ENCODE data around the gene ANKRD13C.
A peak's percentile ranks its signal among the peaks of the same experiment; 100 is the strongest.
"Not testable (repeated sequence)": the region's sequence is repeated elsewhere in the genome, so short reads cannot be mapped to it uniquely, and the experiment has no call there.

Gene ANKRD13C

GRCh38 chr1:70358921-70359564 is 4.5 kb upstream of the ANKRD13C start:
- DNase-seq, result no peak

DNA sequence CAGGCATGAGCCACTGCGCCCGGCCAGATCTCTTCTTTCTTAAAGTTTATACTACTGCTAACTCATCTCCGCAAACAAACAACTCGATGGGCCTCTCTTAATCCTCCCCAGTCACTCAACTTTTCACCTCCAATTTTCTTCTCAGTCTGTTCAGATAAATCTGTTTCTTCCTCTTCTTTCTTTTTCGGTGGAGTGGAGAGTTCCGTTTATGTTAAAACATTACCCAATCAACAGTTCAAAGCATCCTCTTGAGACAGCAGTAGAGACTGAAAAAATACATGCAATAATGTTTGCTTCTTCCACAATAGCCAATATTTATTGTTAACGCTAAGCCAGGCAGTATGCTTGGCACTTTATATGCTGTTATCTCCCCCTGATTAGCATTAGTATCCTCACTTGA is 1.4 kb upstream of the ANKRD13C start:
- peak; percentile 44 to 54 for DNase-seq

DNA sequence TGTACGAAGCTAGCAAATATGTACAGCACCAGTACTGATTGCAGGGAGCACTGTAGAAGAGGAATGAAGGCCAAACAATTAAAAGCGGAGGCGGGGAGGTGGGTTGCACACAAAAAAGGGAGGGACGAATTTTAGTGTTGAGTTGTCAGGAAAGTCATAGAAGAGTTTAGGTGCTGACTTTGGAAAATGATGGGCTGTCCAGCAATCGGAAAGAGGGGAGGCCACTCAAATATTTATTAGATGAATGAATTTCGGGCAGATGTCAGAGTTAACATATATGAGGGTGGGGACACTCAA is 537 bp upstream of the ANKRD13C start:
- DNase-seq, result no peak

GRCh38 chr1:70353601-70354331 is 756 bp downstream of the ANKRD13C start:
- no peak for DNase-seq

DNA sequence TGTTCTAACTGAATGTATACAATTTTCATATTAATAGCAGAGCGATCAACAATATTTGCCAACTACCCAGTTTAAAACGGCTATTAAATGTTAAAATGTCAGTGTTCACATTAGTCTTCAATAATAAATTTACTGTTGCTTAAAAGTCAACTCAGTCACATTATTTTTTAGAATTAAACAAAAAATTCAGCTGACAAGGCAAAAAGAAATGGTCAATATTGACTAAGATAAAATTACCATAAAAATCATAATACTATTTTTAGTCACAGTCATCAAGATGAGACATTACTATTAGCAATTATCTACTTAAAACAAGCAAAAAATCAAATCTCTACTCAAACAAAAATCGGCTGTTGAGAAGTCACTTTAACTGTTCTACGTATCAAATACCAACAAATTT is 1.5 kb downstream of the ANKRD13C start:
- DNase-seq, result no peak

- DNase-seq, result not testable (repeated sequence)
These were observed 4.7 kb downstream of the ANKRD13C start for GRCh38 chr1:70349799-70350198.

- DNase-seq, result no peak
These were observed 5.9 kb downstream of the ANKRD13C start for GRCh38 chr1:70348399-70349165.

- DNase-seq, result not testable (repeated sequence)
These were observed 14.9 kb downstream of the ANKRD13C start for GRCh38 chr1:70339644-70340043.

DNA sequence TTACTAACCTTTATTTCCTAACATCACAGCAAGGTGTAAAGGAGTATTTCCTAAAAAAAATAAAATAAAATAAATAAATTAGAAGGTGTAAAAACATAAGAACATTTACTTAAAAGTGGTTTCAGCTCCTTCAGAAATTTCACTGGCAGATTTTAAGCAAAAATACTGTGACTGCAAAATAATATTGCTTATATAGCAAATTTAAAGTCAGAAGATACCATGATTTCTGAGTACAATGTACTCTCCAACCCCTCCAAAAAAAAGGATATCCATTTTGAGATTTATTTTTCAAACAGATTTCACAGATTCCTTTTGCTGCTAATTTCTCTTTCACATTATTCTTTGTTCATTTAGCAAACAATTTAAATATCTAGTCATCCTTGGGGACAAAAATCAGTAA is 18.5 kb downstream of the ANKRD13C start:
- no peak for DNase-seq

GRCh38 chr1:70334436-70334835 is 20.1 kb downstream of the ANKRD13C start:
- DNase-seq, result no peak

DNA sequence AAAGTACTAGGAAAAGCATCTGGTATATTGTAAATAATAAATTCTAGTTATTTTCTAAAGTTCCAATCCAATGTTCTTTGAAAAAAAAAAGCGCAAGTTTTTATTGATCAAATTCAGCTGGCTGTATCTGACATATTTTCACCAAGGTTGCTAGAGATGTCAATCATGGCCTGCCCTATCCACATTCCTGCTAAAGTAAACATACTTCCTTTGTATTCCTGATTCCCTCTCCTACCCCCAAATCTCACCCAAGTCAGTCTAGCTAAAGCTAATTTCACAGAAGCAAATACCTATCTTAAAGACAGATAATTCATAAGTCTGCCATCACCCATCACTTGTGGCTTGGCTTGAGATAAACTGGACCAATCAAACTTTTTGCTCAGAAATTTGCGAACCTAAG is 21.3 kb downstream of the ANKRD13C start:
- no peak for DNase-seq

GRCh38 chr1:70331962-70332361 is 22.6 kb downstream of the ANKRD13C start:
- no peak for DNase-seq

GRCh38 chr1:70327306-70328076 is 27.0 kb downstream of the ANKRD13C start:
- no peak for DNase-seq

- no peak for DNase-seq
These were observed 29.8 kb downstream of the ANKRD13C start for GRCh38 chr1:70324683-70325082.

GRCh38 chr1:70319750-70320149 is 34.8 kb downstream of the ANKRD13C start:
- DNase-seq, result no peak

DNA sequence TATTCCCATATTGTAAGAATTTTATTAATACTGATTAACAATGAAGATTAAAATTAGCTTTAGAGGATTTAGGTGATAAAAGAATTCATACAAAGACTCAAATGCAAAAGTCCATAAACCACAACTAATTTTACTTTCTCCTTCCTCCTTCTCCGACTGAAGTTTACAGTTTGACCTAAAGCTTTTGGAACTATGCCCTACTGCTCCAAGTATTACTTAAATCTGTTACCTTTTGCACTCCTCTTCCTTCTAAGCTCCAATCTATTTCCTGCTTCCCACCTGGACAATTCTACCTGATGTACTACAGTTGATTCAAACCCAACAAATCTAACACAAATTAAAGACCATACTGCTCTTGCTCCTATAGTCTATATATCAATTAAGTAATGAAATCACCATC is 36.3 kb downstream of the ANKRD13C start:
- no peak for DNase-seq

- no peak for DNase-seq
These were observed 37.4 kb downstream of the ANKRD13C start for GRCh38 chr1:70317087-70317486.

- DNase-seq, result no peak
These were observed 38.7 kb downstream of the ANKRD13C start for GRCh38 chr1:70315782-70316181.

DNA sequence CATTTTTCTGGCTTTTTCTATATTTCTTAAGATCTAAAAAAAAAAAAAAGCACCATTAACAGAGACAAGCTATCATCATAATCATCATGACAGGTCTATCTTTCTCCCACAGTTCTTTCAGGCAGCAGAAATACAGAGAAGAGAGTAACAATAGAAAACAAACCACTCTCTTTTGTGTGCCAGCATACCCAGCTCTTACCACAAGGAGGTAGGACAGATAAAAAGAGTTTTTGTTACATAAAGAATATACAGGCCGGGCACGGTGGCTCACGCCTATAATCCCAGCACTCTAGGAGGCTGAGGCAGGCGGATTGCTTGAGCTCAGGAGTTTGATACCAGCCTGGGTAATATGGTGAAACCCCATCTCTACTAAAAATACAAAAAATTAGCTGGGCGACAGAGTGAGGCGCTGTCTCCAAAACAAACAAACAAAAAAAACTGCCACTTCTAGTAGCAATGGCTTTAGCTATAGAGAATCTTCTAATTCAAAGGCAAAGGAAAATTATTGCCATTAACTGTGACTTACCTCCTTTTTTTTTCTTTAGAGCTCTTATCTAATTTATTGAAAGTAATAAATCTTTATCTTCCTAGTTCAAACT is 39.7 kb downstream of the ANKRD13C start:
- DNase-seq, result no peak

DNA sequence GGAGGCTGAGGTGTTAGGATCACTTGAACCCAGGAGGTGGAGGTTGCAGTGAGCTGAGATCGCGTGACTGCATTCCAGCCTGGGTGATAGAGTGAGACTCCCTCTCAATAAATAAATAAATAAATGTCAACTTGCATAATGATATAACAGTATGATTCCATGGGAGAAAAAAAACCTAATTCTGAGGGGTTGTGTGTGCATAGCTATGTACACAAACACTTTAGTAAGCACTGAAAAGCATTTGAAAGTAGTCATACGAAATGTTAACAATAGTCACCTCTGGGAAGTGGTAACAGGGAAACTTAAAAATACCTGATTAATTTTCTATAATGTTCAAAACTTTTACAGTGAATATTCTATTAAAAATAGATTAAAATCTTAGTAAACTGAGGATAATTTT is 43.2 kb downstream of the ANKRD13C start:
- DNase-seq, result no peak

DNA sequence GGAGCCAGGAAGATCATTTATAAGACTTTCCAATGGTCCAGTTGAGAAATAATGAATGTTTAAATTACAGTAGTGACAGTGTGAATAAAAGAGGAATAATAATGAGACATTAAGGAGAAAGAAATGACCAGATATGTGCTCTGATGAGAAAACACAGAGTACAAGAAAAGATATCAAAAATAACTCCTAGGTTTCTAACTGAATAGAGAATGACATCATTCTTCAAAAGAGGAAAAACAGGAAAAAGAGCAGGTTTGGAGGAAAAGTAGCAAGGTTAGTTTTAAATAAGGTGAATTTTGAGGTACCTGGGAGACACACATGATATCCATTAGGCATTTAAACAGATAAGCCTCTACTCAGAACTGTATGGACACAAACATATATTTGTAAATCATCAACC is 55.0 kb downstream of the ANKRD13C start:
- DNase-seq, result no peak

- DNase-seq, result no peak
These were observed 58.8 kb downstream of the ANKRD13C start for GRCh38 chr1:70295749-70296148.
